A673 (cell line): ENCODE data around the gene ANO1. TPM values are rescaled to one million over a fixed set of nuclear protein-coding genes. Genes with fewer than 3 reads are reported as not detected.

Experiments
- BruUV-seq: library from RNA; stranded (reverse); fragments of 400-500 nt; replicated peaks from 2 replicates; lab custom pipeline; 2021; lab: Mats Ljungman, UMichigan
- CTCF ChIA-PET: fragments of 300-600 bp; sonication (Branson Sonifier 250); formaldehyde crosslinking; loops from one replicate; lab custom pipeline; 2022; ENCODE audit warnings: antibody characterized with exemption; lab: Charles Lee
- POLR2A ChIA-PET: fragments of 300-600 bp; sonication (Branson Sonifier 250); formaldehyde crosslinking; loops from one replicate; lab custom pipeline; 2022; ENCODE audit warnings: antibody characterized with exemption; ENCODE audit not compliant: low non-redundant PET; lab: Charles Lee
- DNase-seq: peaks from one replicate; pipeline ENCODE4 v3.0.0-alpha.2; 2015; ENCODE audit warnings: low spot score
- H3K27ac ChIP-seq: fragments of 200-600 bp; sonication (generic); 2 replicates; pipeline ENCODE4 v1.5.1; 2016; ENCODE audit warnings: mixed run types, low read depth, mild to moderate bottlenecking, mixed read lengths, antibody characterized with exemption, low read length; ENCODE audit not compliant: poor library complexity, severe bottlenecking
- H3K27me3 ChIP-seq: fragments of 200-600 bp; sonication (generic); replicated peaks from 2 replicates; pipeline ENCODE4 v1.6.1; 2017; ENCODE audit warnings: mixed run types, low read depth, mild to moderate bottlenecking, mixed read lengths, antibody characterized with exemption, low read length; ENCODE audit not compliant: insufficient read depth, poor library complexity
- H3K36me3 ChIP-seq: fragments of 200-600 bp; sonication (generic); 2 replicates; pipeline ENCODE4 v1.6.1; 2016; ENCODE audit warnings: mixed run types, mild to moderate bottlenecking, mixed read lengths, antibody characterized with exemption, low read length; ENCODE audit not compliant: insufficient read depth, poor library complexity, severe bottlenecking
- H3K4me1 ChIP-seq: fragments of 200-600 bp; sonication (generic); 2 replicates; pipeline ENCODE4 v1.6.1; 2017; ENCODE audit warnings: mixed run types, mild to moderate bottlenecking, mixed read lengths, antibody characterized with exemption, low read length; ENCODE audit not compliant: insufficient read depth, poor library complexity, severe bottlenecking
- H3K4me3 ChIP-seq: fragments of 200-600 bp; sonication (generic); 2 replicates; pipeline ENCODE4 v1.5.1; 2016; ENCODE audit warnings: low read depth, mixed run types, mild to moderate bottlenecking, mixed read lengths, low read length; ENCODE audit not compliant: poor library complexity, severe bottlenecking
- H3K9me3 ChIP-seq: fragments of 200-600 bp; sonication (generic); 2 replicates; pipeline ENCODE4 v1.6.1; 2016; ENCODE audit warnings: mixed run types, low read depth, mild to moderate bottlenecking, mixed read lengths, antibody characterized with exemption, low read length; ENCODE audit not compliant: poor library complexity, severe bottlenecking
- CTCF ChIP-seq: fragments of 300-800, 200-600 bp; sonication (generic); conservative IDR thresholded peaks from 2 replicates; pipeline ENCODE4 v1.5.1; 2017; ENCODE audit warnings: low read depth, mild to moderate bottlenecking, antibody characterized with exemption, low read length, moderate library complexity, mixed read lengths
- EZH2 ChIP-seq: fragments of 200-600 bp; sonication (generic); IDR thresholded peaks from 2 replicates; pipeline ENCODE4 v1.6.1; 2017; ENCODE audit warnings: borderline replicate concordance, low read depth, mild to moderate bottlenecking, mixed read lengths, antibody characterized with exemption, low read length; ENCODE audit not compliant: poor library complexity, severe bottlenecking
- intact Hi-C: fragments of 100-400 bp; cut with micrococcal nuclease; formaldehyde crosslinking; loops from one replicate; pipeline ENCODE4 v1.10.0; 2022; ENCODE audit not compliant: unreplicated experiment
- total RNA-seq: library from RNA; stranded (reverse); gene quantifications from 2 replicates; pipeline ENCODE4 v1.2.3, GENCODE V29; 2021

ANO1 gene
- total RNA-seq, 1 experiment from 2014 or later = 0.90 TPM

DNA sequence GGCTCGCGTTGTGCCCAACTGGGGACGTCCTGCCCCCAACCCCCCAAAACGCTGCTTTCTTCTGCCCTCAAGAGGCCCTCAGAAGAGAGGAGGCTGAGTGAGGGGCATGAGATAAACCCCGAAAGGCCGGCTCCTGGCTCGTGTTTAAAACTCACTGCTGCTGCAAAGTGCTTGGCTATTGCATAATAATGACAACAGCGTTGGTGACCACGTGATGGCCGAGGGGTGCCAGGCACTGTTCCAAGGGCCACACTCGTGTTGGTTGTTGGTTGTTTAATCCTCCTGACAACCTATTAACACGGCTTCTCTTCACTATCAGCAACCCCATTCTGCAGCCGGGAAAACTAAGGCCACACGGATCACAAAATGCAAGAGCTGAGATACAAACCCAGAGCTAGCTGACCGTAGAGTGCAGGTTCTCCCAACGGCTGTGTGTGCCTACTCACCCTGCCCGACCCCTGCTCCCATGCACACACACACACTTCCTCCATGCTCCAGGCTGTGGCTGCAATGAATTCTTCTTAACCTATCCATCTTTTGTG, 51.0 kb downstream of the ANO1 start:
- Histone ChIP-seq H3K36me3 (no peaks in the 10 kb centered on the region), H3K9me3 (no peaks in the 10 kb centered on the region), H3K4me1 (peaks cover 16% of the 10 kb centered on the region), H3K27me3 (no peaks in the 10 kb centered on the region), H3K4me3 (no peak overlapping the region), H3K27ac (peak overlapping the region; percentile 35)
- DNase-seq = no peak
- CTCF ChIA-PET = no interaction called here
- BruUV-seq = no TSS peak
- TF ChIP-seq CTCF (no peak), EZH2 (no peak)
- intact Hi-C loops = no loop called here
- POLR2A ChIA-PET = no interaction called here

- POLR2A ChIA-PET = no interaction called here
- CTCF ChIA-PET = no interaction called here
These were observed 52.5 kb downstream of the ANO1 start for GRCh38 chr11:70130636-70131035.

GRCh38 chr11:70131606-70132190, 53.6 kb downstream of the ANO1 start:
- ChIA-PET CTCF (no interaction called here), POLR2A (no interaction called here)
- Histone ChIP-seq H3K9me3 (no peaks in the 10 kb centered on the region), H3K4me1 (peaks cover 26% of the 10 kb centered on the region), H3K27me3 (no peaks in the 10 kb centered on the region), H3K27ac (no peak overlapping the region), H3K4me3 (no peak overlapping the region), H3K36me3 (no peaks in the 10 kb centered on the region)
- no peak for DNase-seq
- BruUV-seq = no TSS peak
- intact Hi-C loops = no loop called here
- TF ChIP-seq EZH2 (no peak), CTCF (no peak)

More at GRCh38 chr11:70130636-70131035, 52.5 kb downstream of the ANO1 start:
- DNase-seq = no peak
- intact Hi-C loops = no loop called here
- Histone ChIP-seq H3K9me3 (no peaks in the 10 kb centered on the region), H3K27me3 (no peaks in the 10 kb centered on the region), H3K4me3 (no peak overlapping the region), H3K4me1 (peaks cover 23% of the 10 kb centered on the region), H3K27ac (peak overlapping the region; percentile 37), H3K36me3 (no peaks in the 10 kb centered on the region)
- TF ChIP-seq CTCF (no peak), EZH2 (no peak)
- BruUV-seq = no TSS peak
